B cell (primary cell): Measurements from ENCODE around the gene DDX25.

Experiments used
- CTCF ChIP-seq: fragments of 200-600 bp; IDR thresholded peaks from one replicate; pipeline ENCODE4 v1.8.0; 2022; ENCODE audit warnings: antibody characterized with exemption, mild to moderate bottlenecking
- EZH2 ChIP-seq: IDR thresholded peaks from 2 replicates; pipeline ENCODE4 v1.6.1; 2012; ENCODE audit warnings: borderline replicate concordance, low read depth, mild to moderate bottlenecking, moderate library complexity, low read length; ENCODE audit not compliant: insufficient read depth, poor library complexity, severe bottlenecking

GRCh38 chr11:125935618-125936199 lies 31.4 kb downstream of the DDX25 start:
- TF ChIP-seq CTCF (no peak), EZH2 (no peak)
